Caki2 (cell line): Measurements from ENCODE around the gene RBM23. TPM values are rescaled to one million over a fixed set of nuclear protein-coding genes. Genes with fewer than 3 reads are reported as not detected.
"Not testable (repeated sequence)": the region's sequence is repeated elsewhere in the genome, so short reads cannot be mapped to it uniquely, and the experiment has no call there.

ENCODE experiments used
- DNase-seq: peaks from one replicate; pipeline ENCODE4 v3.0.0-alpha.2; 2015; ENCODE audit warnings: low read depth
- in situ Hi-C: cut with HindIII; loops from 2 replicates; pipeline ENCODE4 v1.10.0; 2016; ENCODE audit warnings: low sequenced_read_pairs, low pct_unique_long_range_greater_than_20kb, mixed read lengths
- total RNA-seq: library from RNA; depleted of rRNA; stranded (reverse); fragments of >200 nt; shearing (Covaris generic); gene quantifications from 2 replicates; pipeline ENCODE4 v1.2.3, GENCODE V29; 2014; ENCODE audit warnings: low replicate concordance; rRNA removed

RBM23 gene
- total RNA-seq, result 87.9 and 107 TPM in 2 replicates

DNA sequence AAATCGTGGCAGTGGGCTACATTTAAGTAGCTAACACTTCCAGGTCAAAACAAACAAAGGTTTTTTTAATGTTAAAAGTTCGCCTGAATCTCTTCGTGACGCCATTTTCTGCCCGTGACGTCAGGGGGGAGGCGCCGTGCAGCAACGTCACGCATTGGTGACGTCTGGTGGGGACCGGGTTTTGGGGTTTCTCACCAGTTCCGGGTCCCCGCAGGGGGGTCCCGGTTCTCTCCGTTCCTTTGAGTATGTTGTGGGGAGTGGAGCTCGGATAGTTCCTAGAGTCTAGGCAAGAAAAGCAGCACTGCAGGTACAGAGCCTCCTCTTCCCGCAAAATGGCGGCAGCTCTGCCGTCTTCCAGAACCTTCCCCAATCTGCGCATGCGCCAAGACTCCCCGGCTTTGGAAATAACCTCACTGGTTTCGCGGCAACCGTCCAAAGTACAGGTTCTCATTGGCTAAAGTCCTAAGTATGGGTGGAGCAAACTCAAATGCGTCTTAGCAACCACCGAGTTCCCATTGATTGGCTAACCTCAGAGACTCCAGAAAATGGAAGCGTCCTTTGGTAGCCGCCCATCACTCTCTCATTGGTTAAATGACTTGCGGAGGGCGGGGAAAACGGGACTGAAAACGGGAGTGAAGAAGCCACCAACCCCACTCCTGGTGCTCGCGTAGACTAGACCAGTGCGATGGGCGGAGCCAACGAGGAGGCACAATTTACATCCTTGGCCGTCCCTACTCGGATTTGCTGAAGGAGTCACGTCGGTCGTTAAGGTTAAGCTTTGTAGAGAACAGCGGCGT lies at the start of gene RBM23:
Gene RBM23 (minus strand): TSS at position 346 of the 797 bp plus-strand sequence.
- DNase-seq, result peak; percentile 99

DNA sequence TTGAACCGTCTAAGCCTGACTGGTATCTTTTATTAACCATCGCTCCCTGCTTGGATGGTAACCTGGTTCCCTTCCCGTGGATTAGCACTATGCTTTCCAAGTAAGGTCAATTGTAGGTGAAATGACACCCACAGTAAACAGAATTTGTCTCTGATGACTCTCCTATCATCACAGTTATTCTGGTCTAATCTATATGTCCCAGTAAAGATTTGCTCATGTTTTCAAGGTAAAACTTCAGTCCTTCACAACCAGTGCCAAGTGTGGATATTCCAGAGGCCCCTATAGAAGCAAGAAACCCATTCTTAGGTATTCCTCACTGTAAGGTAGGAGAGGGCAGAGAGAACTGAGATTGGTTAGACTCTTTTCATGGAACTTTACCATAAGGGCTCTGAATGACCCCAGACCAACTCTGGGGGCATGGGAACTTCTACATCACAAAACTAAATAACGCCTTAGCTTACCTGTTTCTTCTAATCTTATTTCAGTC lies 47.9 kb upstream of the RBM23 start:
- in situ Hi-C loops, result no loop called here
- no peak for DNase-seq

More for the DNA sequence above, at the start of gene RBM23:
- in situ Hi-C loops, result no loop called here

DNA sequence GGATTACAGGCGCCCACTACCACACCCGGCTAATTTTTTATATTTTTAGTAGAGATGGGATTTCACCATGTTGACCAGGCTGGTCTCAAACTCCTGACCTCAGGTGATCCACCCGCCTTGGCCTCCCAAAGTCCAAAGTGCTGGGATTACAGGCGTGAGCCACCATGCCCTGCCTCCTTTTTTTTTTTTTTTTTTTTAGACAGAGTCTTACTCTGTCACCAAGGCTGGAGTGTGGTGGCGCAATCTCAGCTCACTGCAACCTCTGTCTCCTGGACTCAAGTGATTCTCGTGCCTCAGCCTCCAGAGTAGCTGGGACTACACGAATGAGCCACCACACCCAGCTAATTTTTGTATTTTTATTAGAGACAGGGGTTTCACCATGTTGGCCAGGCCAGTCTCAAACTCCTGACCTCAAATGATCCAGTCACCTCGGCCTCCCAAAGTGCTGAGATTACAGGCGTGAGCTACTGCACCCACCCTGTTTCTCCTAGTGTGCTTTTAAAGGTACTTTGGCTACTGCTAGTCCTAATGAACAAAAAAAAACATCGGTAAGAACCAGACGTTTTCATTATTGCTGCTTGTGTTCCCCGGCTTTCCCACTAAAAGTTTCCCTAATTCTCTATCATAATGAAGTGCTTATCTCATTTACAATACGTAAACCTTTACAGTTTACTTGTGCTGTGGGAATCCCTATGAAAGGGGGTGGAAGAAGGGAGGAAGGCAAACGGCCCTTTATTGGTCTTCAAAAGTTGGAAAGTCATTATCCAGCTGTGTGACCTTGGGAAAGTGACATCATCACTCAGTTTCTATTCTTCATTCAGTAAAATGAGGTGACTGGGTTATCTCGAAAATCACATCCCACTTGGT lies 47.2 kb upstream of the RBM23 start:
- in situ Hi-C loops, DNase-seq: not testable (repeated sequence)

- no peak for DNase-seq
- in situ Hi-C loops, result no loop called here
Observed at GRCh38 chr14:22962061-22962676, 43.2 kb upstream of the RBM23 start.

DNA sequence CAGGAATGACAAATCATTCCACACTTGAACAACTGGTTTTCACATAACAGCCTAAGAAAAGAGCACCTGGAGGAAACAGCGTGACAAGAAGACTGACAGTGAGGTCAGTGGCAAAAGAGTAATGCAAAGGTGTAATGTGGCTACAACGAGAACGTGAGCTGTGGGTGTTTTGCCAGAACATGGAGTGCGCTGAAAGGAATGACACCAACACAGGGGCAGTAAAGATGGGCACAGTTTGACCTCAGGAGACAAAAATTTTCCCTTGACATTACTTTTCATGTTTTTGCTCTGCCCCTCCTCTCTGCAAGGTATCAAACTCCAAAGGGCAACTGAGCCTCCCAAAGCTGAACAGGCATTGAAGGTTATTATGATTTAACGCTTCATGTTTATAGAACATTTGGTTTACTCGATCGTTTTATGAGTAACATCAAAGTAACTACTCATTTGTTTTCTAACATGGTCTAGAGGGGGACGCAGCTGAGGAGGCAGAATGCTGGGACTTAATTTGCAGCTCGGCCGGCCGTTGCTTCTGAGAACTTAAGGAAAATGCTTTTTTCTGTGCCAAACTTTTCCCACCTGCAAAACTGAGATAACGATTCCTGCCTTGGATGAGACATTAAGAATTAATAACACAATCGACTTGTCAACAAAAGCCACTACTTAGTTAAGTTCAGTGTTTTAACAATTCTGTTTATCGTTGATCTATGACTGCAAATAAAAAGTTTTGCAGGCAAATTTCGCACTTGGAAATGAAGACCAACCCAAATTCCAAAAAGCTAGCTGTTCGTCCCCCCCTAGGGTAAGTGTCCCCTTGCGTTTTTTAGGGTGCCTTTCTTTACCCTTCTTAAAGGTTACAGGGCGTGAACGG lies 37.0 kb upstream of the RBM23 start:
- DNase-seq, result no peak
- in situ Hi-C loops, result no loop called here

DNA sequence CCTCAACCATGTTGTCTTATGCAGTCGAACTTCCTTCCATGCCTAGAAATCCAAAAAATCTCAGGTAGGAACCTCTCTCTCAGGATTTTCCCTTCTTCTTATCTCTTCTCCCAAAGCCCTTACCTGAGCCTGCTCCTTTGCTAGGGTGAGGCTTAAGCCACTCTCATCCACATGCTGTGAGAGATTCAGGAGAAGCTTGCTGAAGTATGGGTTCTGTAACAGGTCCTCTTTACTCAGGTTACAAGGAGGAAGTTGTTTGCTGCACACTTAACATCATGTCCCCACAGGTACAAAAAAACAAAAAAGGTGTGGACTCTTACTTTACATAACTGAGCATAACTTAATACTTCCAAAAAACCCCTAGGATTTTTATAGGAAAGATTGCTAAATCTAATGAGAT lies 33.5 kb upstream of the RBM23 start:
- no peak for DNase-seq
- in situ Hi-C loops, result no loop called here

DNA sequence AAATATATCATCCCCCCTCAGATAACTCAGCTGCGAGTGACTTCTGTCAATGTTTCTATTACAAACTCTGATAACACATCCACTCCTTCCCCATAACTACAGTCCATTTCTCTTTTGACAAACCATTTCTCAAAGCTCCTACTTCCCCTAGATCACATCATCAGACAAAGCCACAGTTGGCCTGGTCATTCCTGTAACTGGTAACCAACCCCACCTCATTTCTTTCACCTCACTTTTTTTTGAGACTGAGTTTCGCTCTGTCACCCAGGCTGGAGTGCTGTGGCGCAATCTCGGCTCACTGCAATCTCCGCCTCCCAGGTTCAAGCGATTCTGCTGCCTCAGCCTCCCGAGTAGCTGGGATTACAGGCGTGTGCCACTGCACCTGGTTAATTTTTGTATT lies 32.8 kb upstream of the RBM23 start:
- DNase-seq, in situ Hi-C loops: not testable (repeated sequence)

DNA sequence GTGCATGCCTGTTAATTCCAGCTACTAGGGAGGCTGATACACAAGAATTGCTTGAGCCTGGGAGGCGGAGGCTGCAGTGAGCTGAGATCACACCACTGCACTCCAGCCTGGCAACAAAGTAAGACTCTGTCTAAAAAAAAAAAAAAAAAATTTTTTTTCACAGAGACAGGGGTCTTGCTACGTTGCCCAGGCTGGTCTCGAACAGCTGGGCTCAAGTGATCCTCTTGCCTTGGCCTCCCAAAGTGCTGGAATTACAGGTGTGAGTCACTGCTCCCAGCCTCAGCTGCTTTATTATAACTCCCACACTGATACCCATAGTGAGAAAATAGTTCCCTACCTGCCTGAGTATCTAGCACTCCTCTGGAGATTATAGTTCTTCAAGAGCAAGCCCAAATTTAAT lies 26.7 kb upstream of the RBM23 start:
- no peak for DNase-seq
- in situ Hi-C loops, result no loop called here

- in situ Hi-C loops, result no loop called here
- DNase-seq, result no peak
Observed at GRCh38 chr14:22939684-22940083, 20.7 kb upstream of the RBM23 start.

DNA sequence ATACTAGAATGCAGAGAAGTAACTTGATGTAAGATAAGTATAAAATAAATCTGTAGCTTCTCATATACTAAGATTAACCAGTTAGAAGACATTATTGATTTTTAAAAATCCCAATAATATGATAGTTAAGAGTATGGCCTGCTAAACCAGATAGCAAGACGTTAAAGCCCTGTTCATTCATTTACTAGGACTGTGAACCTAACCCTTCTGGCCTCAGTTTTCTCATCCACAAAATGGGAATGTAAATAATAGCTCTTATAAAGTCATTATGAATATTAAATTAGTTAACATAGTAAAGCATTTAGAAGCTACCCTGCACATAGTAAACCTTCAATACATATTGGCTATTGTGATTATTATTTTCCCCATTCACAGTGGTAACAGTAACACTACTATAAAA lies 16.2 kb upstream of the RBM23 start:
- in situ Hi-C loops, result no loop called here
- no peak for DNase-seq

DNA sequence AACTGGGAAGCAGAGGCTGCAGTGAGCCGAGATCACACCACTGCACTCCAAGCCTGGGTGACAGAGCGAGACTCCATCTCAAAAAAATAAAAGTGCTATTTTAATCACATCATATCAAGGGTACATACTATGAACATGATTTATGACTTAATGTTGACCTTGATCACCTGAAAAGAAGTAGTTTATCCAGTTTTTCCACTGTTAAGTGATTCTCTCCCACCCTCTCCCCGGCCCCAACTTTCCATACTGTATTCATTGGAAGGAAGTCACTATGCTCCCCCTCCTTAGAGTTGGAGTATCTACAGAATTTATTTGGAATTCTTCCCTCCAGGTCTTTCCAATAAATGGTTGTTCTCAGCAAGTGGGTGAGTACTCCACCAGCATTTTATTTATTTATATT lies 13.2 kb upstream of the RBM23 start:
- in situ Hi-C loops, result no loop called here
- no peak for DNase-seq

DNA sequence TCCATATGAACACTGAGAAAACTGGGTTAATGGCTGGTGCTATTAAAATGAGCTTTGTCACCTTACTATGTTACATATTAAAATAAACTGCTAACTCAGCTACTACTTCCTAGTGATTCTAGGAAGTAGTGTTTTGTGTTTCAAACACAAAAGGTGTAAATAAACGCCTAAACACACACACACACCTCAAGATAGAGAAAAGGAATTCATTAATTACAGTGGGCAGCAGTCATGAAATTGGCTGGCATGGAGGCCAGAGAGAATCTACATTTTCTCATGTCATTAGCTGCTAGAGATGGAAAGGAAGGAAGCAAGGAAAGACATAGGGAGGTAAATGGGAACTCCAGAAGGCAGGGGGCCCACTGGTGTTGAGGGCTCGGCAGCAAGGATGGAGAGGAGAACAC lies 11.0 kb upstream of the RBM23 start:
- in situ Hi-C loops, result no loop called here
- no peak for DNase-seq

GRCh38 chr14:22929104-22929960 lies 10.4 kb upstream of the RBM23 start, which contains the start of gene PRMT5:
Gene PRMT5, minus strand, starts transcription at chr14:22929376. Its CDS starts 15 bp downstream, at chr14:22929361.
- in situ Hi-C loops, result no loop called here
- DNase-seq, result peak; percentile 98

DNA sequence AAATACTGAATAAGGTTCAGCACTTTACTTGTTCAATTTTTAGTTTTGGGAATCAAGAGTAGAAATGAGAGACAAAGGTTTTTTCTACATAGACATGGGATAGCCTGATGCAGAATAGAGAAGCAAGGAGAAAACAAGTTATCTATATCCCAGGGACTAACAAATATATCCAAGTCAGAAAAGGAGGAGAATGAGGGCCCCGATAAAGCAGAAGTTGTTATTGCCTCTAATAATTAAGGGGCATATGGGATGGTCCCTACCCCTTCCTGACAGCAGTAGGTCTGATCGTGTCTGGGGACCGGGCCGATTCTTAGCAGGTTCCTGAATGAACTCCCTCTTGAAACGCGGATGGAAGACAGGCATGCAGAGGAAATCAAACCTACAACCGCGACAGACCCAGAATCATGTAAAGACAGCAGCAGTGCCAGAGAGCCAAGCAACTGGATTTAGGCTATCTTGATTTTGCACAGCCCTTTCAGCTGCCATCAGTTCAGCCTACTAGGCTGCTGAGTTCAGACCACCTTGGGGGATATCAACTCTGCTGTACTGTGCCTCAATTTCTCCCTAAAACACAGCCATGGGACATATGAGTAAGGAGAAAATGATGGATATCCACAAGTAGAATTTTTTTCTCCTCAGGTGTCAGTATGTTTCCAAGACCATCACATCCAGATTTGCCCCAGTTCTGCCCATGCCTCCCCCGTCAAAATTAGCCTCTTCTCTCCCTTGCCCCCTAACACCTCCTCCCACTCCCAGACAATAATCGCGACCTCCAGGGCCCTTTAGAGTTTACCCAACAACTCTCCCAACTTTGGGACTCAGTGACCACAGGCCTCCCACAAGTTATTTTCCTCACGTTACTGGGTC lies 9.5 kb upstream of the RBM23 start:
- in situ Hi-C loops, result no loop called here
- no peak for DNase-seq

DNA sequence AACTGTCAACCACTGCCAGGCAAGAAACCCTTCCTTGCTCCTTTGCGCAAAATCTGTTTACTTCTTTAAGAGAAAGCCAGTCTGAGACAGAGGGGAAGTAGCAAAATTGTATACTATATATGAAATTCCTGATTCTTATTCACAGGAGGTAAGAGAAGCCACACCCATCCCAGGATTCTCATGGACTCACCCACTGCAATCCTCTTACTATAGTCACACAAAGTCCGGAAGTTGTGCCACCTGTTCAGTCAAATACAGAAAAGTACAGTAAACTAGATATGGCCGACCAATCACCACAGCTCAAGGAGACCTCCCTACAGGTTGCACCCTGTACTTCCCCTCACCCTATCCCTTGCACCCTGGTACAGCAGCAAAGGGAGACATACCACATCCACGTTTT lies 7.4 kb upstream of the RBM23 start:
- in situ Hi-C loops, result no loop called here
- DNase-seq, result no peak

GRCh38 chr14:22925513-22925912 lies 6.6 kb upstream of the RBM23 start:
- in situ Hi-C loops, result no loop called here
- no peak for DNase-seq
